ENCODE measurements around the gene FMN1. TPM values are rescaled to one million over a fixed set of nuclear protein-coding genes. Genes with fewer than 3 reads are reported as not detected.

The FMN1 gene
- total and polyA plus RNA-seq, 10 of the 15 experiments (the other 5 are each of a cell fraction or from before 2014, with no cell fraction given), result 0.05 to 0.16 (median 0.08) TPM; not detected in 4

DNA sequence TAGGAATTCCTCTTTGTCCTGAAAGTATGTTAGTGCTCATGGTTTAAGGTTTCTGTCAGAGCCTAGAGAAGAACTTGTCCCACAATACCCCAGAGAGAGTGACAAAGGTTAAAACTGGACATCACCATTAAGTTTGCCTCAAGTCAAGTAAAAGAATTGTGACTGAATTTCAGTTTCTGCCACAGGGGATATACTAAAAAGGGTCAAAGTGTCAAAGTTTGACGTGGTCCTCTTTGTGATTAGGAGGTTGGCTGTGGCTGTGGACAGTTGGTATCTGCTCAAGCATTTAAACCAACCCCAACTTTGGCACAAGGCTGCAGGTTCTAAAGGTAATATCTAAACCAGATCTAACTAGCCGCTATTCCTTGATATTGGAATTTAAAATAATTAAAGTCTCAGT is 26.1 kb downstream of the FMN1 start:
- FAIRE-seq, result no peak
- no TSS peak for BruUV-seq (replicated peaks)
- ChIA-PET CTCF (interaction anchor here (0.5 kb wide), 1 partner anchor 85 kb away, joined by 4 read pairs; no protein-coding TSS in a partner anchor), RAD21 (ENCODE audit: unreplicated experiment) (no interaction called here), SMC1A (ENCODE audit: uncharacterized antibody, unreplicated experiment) (interaction anchor here (1.0 kb wide), 1 partner anchor 26 kb away, joined by 3 read pairs; no protein-coding TSS in a partner anchor), POLR2A (no interaction called here)
- Histone ChIP-seq H3K4me2 (ENCODE audit: control insufficient read depth, insufficient read depth) (no peak overlapping the region; the same call in 1 of the 2 replicates), H3K36me3 (ENCODE audit: control insufficient read depth in 2 of 2, insufficient read depth in 2 of 2, low read length in 1 of 2) (no peaks in the 10 kb centered on the region), H3K4me3 (no peak overlapping the region), H3K9me3 (replicated peaks; ENCODE audit: control insufficient read depth, insufficient read depth, low read length) (peaks cover 8% of the 10 kb centered on the region; the same call in 1 of the 3 replicates), H2AFZ (ENCODE audit: control insufficient read depth, low read depth, low read length) (no peak overlapping the region), H3K79me2 (ENCODE audit: control insufficient read depth, insufficient read depth, low read length) (no peaks in the 10 kb centered on the region), H4K20me1 (ENCODE audit: control insufficient read depth, insufficient read depth) (no peaks in the 10 kb centered on the region), H3K27ac (ENCODE audit: control insufficient read depth, insufficient read depth) (no peak overlapping the region), H3K27me3 (replicated peaks in 1 of 2; ENCODE audit: control insufficient read depth in 2 of 2, insufficient read depth in 2 of 2, low read length in 1 of 2) (no peaks in the 10 kb centered on the region; a peak in 1 of 4 replicates), H3K9ac (ENCODE audit: control insufficient read depth, insufficient read depth, low read length) (no peak overlapping the region), H3K4me1 (ENCODE audit: control insufficient read depth, insufficient read depth, low read length) (peaks cover 4% of the 10 kb centered on the region; the same call in 1 of the 2 replicates)
- 12% methylated on average over 2 of the region's 2 CpGs for WGBS (ENCODE audit: insufficient coverage, insufficient replicate concordance, low lambda C conversion rate, missing lambda C conversion rate)
- intact Hi-C loops (cut with micrococcal nuclease; ENCODE audit: unreplicated experiment), result loop anchor here (2.0 kb wide), 1 partner anchor 18 kb away; no protein-coding TSS in a partner anchor
- peak; percentile 76 for ATAC-seq
- in situ Hi-C loops (cut with MboI), result no loop called here
- peak; percentile 27 for DNase-seq (ENCODE audit: low read depth, low spot score)
- TF ChIP-seq NR2F1 (conservative IDR thresholded peaks at IDR 0.05) (peak; percentile 64), SP1 (IDR thresholded peaks at IDR 0.05; ENCODE audit: low read depth, low read length) (no peak), BACH1 (IDR thresholded peaks at IDR 0.05; ENCODE audit: borderline replicate concordance) (no peak), TBL1XR1 (IDR thresholded peaks at IDR 0.05; ENCODE audit: low read depth, low read length) (0 out of 2 replicates have a peak, but pooled peaks have one; percentile 46), MEF2B (IDR thresholded peaks at IDR 0.05; ENCODE audit: partially characterized antibody, poor library complexity, severe bottlenecking) (peak; percentile 47), NFYB (IDR thresholded peaks at IDR 0.05; ENCODE audit: insufficient read depth, low read depth, low read length) (no peak), ZNF217 (IDR thresholded peaks at IDR 0.05) (no peak), TCF12 (IDR thresholded peaks at IDR 0.05; ENCODE audit: low read depth, low read length) (no peak), GABPA (IDR thresholded peaks at IDR 0.05; ENCODE audit: low read depth) (no peak), ZNF622 (IDR thresholded peaks at IDR 0.05) (no peak), RAD51 (IDR thresholded peaks at IDR 0.05) (no peak), ZNF207 (IDR thresholded peaks at IDR 0.05; ENCODE audit: borderline replicate concordance) (no peak), CBX5 (IDR thresholded peaks at IDR 0.05; ENCODE audit: low read depth) (no peak), NR2C1 (IDR thresholded peaks at IDR 0.05) (no peak), BCL11A (IDR thresholded peaks at IDR 0.05; ENCODE audit: low read depth, low read length) (0 out of 2 replicates have a peak, but pooled peaks have one; percentile 42), MXI1 (IDR thresholded peaks at IDR 0.05; ENCODE audit: low read depth, low read length) (no peak), EED (IDR thresholded peaks at IDR 0.05; ENCODE audit: low read depth) (no peak)
- TF ChIP-seq, protein P1, sequence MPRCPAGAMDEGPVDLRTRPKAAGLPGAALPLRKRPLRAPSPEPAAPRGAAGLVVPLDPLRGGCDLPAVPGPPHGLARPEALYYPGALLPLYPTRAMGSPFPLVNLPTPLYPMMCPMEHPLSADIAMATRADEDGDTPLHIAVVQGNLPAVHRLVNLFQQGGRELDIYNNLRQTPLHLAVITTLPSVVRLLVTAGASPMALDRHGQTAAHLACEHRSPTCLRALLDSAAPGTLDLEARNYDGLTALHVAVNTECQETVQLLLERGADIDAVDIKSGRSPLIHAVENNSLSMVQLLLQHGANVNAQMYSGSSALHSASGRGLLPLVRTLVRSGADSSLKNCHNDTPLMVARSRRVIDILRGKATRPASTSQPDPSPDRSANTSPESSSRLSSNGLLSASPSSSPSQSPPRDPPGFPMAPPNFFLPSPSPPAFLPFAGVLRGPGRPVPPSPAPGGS (IDR thresholded peaks at IDR 0.05; ENCODE audit: borderline replicate concordance, insufficient read depth, low read depth, low read length, poor library complexity, severe bottlenecking), result no peak
- TF ChIP-seq, protein P2, sequence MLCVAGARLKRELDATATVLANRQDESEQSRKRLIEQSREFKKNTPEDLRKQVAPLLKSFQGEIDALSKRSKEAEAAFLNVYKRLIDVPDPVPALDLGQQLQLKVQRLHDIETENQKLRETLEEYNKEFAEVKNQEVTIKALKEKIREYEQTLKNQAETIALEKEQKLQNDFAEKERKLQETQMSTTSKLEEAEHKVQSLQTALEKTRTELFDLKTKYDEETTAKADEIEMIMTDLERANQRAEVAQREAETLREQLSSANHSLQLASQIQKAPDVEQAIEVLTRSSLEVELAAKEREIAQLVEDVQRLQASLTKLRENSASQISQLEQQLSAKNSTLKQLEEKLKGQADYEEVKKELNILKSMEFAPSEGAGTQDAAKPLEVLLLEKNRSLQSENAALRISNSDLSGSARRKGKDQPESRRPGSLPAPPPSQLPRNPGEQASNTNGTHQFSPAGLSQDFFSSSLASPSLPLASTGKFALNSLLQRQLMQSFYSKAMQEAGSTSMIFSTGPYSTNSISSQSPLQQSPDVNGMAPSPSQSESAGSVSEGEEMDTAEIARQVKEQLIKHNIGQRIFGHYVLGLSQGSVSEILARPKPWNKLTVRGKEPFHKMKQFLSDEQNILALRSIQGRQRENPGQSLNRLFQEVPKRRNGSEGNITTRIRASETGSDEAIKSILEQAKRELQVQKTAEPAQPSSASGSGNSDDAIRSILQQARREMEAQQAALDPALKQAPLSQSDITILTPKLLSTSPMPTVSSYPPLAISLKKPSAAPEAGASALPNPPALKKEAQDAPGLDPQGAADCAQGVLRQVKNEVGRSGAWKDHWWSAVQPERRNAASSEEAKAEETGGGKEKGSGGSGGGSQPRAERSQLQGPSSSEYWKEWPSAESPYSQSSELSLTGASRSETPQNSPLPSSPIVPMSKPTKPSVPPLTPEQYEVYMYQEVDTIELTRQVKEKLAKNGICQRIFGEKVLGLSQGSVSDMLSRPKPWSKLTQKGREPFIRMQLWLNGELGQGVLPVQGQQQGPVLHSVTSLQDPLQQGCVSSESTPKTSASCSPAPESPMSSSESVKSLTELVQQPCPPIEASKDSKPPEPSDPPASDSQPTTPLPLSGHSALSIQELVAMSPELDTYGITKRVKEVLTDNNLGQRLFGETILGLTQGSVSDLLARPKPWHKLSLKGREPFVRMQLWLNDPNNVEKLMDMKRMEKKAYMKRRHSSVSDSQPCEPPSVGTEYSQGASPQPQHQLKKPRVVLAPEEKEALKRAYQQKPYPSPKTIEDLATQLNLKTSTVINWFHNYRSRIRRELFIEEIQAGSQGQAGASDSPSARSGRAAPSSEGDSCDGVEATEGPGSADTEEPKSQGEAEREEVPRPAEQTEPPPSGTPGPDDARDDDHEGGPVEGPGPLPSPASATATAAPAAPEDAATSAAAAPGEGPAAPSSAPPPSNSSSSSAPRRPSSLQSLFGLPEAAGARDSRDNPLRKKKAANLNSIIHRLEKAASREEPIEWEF (IDR thresholded peaks at IDR 0.05; ENCODE audit: insufficient replicate concordance, low read depth, low read length), result no peak

All from GM12878 (cell line).